ENCODE data around the gene AMN.

AMN gene

GRCh38 chr14:102913341-102914211 is 8.9 kb upstream of the AMN start:
- peak in 1 of 2 donors; percentile 65 for DNase-seq
- intact Hi-C loops (cut with DNase I; ENCODE audit: low total_unique reads), result loop anchor here (5.0 kb wide), 1 partner anchor 216 kb away; no protein-coding TSS in a partner anchor
- Histone ChIP-seq H3K27me3 (no peaks in the 10 kb centered on the region), H3K4me3 (no peak overlapping the region), H3K9me3 (no peaks in the 10 kb centered on the region), H3K36me3 (peaks cover 0 to 14% (median 0%) of the 10 kb centered on the region in 3 donors), H3K4me1 (no peaks in the 10 kb centered on the region), H3K27ac (no peak overlapping the region)
- TF ChIP-seq CTCF (IDR thresholded peaks at IDR 0.05), result no peak

GRCh38 chr14:102914474-102915291 is 7.8 kb upstream of the AMN start:
- intact Hi-C loops (cut with DNase I; ENCODE audit: low total_unique reads), result loop anchor here (5.0 kb wide), 1 partner anchor 217 kb away; no protein-coding TSS in a partner anchor
- DNase-seq, result no peak
- no peaks in the 10 kb centered on the region for H3K27me3 ChIP-seq

GRCh38 chr14:102915292-102916110 is 7.0 kb upstream of the AMN start:
- no peak for DNase-seq
- H3K4me3 ChIP-seq, result no peak overlapping the region
- no peak overlapping the region for H3K27ac ChIP-seq
- peaks cover 0 to 14% (median 0%) of the 10 kb centered on the region in 3 donors for H3K36me3 ChIP-seq
- no peaks in the 10 kb centered on the region for H3K9me3 ChIP-seq
- no peak for TF ChIP-seq CTCF (IDR thresholded peaks at IDR 0.05)
- H3K4me1 ChIP-seq, result no peaks in the 10 kb centered on the region
- intact Hi-C loops (cut with DNase I; ENCODE audit: low total_unique reads), result no loop called here
- H3K27me3 ChIP-seq, result no peaks in the 10 kb centered on the region

More at GRCh38 chr14:102914474-102915291, 7.8 kb upstream of the AMN start:
- no peak overlapping the region for H3K27ac ChIP-seq
- TF ChIP-seq CTCF (IDR thresholded peaks at IDR 0.05), result no peak
- H3K9me3 ChIP-seq, result no peaks in the 10 kb centered on the region
- H3K36me3 ChIP-seq, result peaks cover 0 to 14% (median 0%) of the 10 kb centered on the region in 3 donors
- no peaks in the 10 kb centered on the region for H3K4me1 ChIP-seq
- H3K4me3 ChIP-seq, result no peak overlapping the region

- no peak for DNase-seq
- H3K36me3 ChIP-seq, result peaks cover 0 to 12% (median 0%) of the 10 kb centered on the region in 3 donors
- H3K4me3 ChIP-seq, result no peak overlapping the region
- no peaks in the 10 kb centered on the region for H3K4me1 ChIP-seq
- H3K9me3 ChIP-seq, result no peaks in the 10 kb centered on the region
- H3K27me3 ChIP-seq, result no peaks in the 10 kb centered on the region
- no peak overlapping the region for H3K27ac ChIP-seq
- no peak for TF ChIP-seq CTCF (IDR thresholded peaks at IDR 0.05)
- intact Hi-C loops (cut with DNase I; ENCODE audit: low total_unique reads), result no loop called here
Measured at GRCh38 chr14:102916347-102917055, 6.0 kb upstream of the AMN start.

GRCh38 chr14:102917056-102917385 is 5.4 kb upstream of the AMN start:
- DNase-seq, result no peak
- TF ChIP-seq CTCF (IDR thresholded peaks at IDR 0.05), result no peak
- Histone ChIP-seq H3K4me1 (no peaks in the 10 kb centered on the region), H3K4me3 (no peak overlapping the region), H3K36me3 (peaks cover 0 to 6% (median 0%) of the 10 kb centered on the region in 3 donors), H3K27ac (no peak overlapping the region), H3K27me3 (peaks cover 0 to 2% of the 10 kb centered on the region in 2 donors), H3K9me3 (no peaks in the 10 kb centered on the region)
- intact Hi-C loops (cut with DNase I; ENCODE audit: low total_unique reads), result no loop called here

All from tibial artery (tissue), 4 donors.